Loucy (cell line): ENCODE measurements around the gene IP6K3.

Experiments
- EZH2phosphoT487 ChIP-seq: fragments of 200-600 bp; IDR thresholded peaks from 2 replicates; pipeline ENCODE4 v1.6.1; 2018; ENCODE audit warnings: antibody characterized with exemption, mild to moderate bottlenecking, moderate library complexity, borderline replicate concordance
- TF ChIP-seq, protein P1 (sequence below): fragments of 200-600 bp; sonication (generic); conservative IDR thresholded peaks from 2 replicates; pipeline ENCODE4 v1.5.1; 2014; ENCODE audit warnings: mild to moderate bottlenecking, antibody characterized with exemption, low read length

DNA sequence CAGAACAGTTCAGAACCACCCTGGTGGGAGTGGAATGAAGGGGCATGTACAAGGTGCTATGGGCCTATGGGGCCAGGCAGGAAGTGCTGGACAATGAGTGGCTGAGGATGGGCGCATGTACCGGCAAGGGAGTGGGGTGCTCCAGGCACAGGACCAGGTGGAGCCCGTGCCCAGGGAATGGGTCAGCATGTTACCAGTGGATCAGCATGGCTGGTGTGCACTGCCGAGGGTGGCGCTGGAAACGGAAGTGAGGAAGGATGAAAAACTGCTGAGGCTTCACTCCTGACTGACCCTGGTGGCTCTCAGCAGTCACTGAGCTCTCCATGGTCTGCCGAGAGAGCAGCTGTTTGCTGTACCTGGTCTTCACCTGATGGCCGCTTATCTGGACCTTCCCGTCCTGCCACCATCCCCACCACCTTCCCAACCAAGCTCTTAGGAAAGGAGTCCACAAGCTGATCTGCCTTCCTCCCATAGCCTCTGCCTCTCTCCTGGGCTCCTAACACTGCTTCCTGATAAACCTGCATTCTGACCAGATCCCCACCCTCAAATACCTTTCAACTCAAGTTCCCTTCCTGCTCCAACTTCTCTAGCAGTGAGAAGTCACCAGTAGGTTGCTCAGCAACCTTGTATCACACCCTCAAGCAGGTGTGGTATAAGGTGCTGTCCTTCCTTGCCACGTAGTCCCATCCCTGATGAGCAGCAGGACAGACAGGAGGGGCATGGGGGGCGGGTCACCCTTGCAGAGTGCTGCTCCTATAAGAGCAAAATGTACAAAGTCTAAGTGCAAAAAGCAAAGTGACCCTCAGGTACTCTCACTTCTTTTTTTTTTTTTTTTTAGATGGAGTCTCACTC, 42.3 kb downstream of the IP6K3 start:
- TF ChIP-seq, protein P1, sequence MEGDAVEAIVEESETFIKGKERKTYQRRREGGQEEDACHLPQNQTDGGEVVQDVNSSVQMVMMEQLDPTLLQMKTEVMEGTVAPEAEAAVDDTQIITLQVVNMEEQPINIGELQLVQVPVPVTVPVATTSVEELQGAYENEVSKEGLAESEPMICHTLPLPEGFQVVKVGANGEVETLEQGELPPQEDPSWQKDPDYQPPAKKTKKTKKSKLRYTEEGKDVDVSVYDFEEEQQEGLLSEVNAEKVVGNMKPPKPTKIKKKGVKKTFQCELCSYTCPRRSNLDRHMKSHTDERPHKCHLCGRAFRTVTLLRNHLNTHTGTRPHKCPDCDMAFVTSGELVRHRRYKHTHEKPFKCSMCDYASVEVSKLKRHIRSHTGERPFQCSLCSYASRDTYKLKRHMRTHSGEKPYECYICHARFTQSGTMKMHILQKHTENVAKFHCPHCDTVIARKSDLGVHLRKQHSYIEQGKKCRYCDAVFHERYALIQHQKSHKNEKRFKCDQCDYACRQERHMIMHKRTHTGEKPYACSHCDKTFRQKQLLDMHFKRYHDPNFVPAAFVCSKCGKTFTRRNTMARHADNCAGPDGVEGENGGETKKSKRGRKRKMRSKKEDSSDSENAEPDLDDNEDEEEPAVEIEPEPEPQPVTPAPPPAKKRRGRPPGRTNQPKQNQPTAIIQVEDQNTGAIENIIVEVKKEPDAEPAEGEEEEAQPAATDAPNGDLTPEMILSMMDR = no peak
- TF ChIP-seq EZH2phosphoT487 = no peak
